GM13976 (cell line): ENCODE data around the gene AQP2.

ENCODE experiments used
- DNase-seq: peaks from one replicate; pipeline ENCODE4 v3.0.0; 2012; ENCODE audit warnings: low spot score
- CTCF ChIP-seq: IDR thresholded peaks from 2 replicates; pipeline ENCODE4 v1.5.1; 2012; ENCODE audit warnings: borderline replicate concordance, mild to moderate bottlenecking; ENCODE audit not compliant: insufficient read depth; ENCODE audit errors: extremely low read depth, missing control alignments, control extremely low read depth
- in situ Hi-C: fragments of 300-500 bp; cut with MboI; formaldehyde crosslinking; loops from one replicate; pipeline ENCODE4 v1.12.0; 2022; ENCODE audit warnings: low sequenced_read_pairs, mixed read lengths, inconsistent platforms; ENCODE audit not compliant: unreplicated experiment

The AQP2 gene

DNA sequence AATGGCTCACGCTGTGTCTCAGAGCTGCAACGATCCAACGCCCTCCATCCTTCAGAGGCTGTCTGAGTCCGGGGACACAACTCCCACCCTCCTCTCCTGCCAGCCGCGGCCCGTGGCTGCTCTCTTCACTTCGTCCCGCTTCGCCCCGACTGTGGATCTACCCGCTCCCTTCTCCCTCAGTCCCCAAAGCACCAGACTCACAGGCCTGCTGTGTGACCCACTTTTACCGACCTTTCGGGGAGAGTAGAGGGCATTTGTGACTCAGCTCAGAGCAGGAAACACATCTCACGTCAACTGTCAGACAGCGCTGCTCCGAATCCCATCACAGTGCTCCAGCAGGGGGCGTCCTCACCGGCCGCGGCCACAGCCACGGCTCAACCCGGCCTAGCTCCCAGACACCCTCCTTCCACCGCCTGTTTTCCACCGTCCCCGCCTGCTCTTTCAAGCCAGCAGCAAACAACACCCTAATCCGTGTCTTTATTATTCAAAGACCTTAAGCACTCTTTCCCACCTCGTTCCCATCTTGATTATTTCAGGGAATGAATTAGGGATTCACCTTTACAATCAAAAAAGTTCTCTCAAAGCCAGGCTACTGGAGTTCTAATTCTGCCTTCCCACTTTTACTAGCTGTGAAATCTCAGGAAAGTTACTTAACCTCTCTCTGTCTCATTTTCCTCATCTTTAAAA lies 5.0 kb upstream of the AQP2 start:
- peak; percentile 94 for TF ChIP-seq CTCF
- peak; percentile 93 for DNase-seq
- in situ Hi-C loops, result no loop called here

DNA sequence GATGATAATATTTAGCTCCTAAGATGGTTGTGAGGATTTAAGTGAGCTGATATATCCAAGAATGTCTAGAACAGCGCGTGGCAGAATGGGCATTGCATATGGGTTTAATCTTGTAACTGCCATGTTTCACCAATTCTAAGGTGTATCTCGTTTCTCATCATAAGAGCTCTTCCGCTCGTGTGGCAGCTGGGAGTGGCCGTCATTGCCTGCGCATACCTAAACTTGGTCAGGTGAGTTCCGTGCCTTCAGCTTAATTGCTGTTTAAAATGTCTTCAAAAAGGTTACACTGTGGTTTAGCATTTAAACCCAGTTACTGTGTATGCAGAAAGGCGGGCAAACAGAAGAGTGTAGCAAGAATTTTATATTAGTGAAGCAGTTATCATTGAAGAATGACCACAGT lies 4.5 kb upstream of the AQP2 start:
- TF ChIP-seq CTCF, result no peak
- in situ Hi-C loops, result no loop called here

DNA sequence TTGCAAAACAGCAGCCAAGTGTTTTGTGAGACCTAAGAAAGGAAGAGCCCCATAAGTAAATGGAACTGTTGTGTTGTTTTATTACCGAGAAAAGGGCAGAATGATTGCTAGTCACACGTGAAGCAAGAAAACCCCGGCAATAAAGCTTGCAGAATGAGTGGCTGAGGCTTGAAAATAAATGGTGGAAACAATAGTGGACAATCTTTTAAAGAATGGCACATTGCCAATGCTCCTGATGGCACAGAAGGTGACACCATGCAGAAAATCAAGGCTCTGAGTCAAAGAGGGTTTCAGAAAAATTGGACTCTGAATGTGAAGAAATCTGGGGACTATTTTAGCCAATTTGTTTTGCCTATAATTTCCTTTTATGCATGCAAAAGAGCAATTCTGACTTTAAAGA lies 4.0 kb upstream of the AQP2 start:
- in situ Hi-C loops, result no loop called here
- TF ChIP-seq CTCF, result no peak
- DNase-seq, result no peak

More for the DNA sequence above, 4.5 kb upstream of the AQP2 start:
- DNase-seq, result no peak

DNA sequence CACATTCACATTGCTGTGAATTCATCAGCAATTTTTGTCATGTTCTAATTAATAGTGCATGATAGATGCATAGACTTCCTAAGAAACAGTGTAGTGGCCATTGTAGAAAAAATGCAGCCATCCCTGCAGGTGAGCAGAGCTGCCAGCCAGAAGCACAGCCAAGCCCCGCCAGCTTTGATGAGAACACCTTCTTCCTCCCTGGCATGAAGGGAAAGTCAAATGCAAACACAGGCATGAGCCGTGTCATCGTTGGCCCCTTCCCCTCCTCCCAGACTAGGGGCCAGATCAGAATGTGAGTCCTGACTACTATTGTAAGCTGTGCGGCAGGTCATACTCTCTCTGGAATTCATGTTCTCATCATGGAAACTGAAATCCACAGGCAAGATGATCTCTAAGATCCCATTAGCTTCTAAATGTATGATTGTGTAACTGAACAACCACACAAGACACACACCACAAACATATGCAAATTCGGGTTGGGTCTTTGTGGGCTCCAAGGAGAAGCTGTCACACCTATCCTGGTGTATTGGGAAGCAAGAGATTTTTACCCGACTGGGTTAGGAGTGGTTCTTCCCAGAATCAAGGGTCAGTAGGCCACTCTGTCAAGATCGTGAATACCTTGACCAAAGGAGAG lies 2.8 kb upstream of the AQP2 start:
- DNase-seq, result no peak
- TF ChIP-seq CTCF, result no peak
- in situ Hi-C loops, result no loop called here

DNA sequence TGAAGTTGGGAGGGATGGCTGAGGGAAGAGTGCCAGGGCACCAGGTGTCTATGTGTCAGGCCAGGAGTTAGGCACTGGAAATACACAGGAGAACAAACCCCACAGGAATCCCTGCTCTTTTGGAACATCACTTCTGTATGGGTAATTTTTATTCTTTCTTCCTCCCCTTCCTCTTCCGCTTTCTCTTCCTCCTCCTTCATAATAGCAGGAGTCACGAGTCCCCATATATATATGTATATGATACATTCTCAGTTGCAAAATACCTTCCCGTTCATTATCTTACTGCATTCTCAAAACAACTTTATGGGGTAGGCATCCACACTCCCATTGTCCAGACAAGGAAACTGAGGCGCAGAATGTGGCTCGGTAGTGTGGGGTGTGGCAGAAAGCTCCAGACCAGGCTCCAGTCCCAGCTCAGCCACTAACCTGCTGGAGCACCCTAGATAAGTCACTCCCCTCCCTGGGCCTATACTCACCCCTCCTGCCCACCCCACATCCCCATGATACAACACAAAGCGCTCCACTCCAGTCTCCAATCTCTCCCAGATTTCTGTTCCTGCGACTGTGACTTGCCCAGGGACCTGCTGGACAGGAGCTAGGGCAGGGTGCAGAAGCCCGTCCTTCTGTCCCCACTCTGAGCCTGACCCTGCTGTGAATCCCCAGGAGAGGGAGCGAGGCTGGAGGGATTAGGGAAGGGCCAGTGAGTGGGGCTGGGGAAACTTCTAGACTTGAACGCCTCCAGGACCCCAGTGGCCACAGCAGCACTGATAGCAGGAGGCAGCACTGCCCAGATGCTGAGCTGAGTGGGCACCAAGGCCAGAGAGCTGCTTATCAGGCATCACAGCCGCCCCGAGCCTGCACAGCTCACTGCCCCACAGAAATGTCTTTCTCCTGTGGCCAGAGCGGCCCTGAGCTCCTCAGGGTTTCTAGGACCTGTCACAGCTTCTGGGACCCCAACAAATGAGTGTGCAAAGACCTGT lies 1.4 kb upstream of the AQP2 start:
- no peak for DNase-seq
- in situ Hi-C loops, result no loop called here
- no peak for TF ChIP-seq CTCF

DNA sequence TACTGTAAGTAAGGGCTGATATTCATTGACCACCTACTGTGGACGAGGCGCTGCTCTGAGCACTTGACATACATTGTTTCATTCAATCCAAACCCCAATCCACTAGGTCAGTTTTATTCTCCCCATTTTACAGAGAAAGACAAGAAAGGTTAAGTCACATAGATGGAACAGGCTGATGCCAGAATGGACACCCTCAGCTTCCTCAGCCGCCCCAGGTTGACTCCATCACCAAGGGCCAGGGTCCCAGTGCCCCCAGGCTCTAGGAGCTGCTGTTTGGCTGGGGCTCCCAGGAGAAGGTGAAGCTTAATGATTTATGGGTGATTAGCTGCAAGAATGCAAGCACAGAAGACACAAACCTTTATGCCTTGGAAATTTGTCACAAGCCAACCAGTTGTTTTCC lies 671 bp upstream of the AQP2 start:
- no peak for TF ChIP-seq CTCF
- no peak for DNase-seq
- in situ Hi-C loops, result no loop called here
